Esophagus squamous epithelium (tissue), 5 donors: ENCODE measurements around the gene AP5Z1. TPM values are rescaled to one million over a fixed set of nuclear protein-coding genes. Genes with fewer than 3 reads are reported as not detected.

Experiments
- DNase-seq: peaks from one replicate; lab custom pipeline; 2025; lab: John Stamatoyannopoulos, UW
- H3K27ac ChIP-seq, 4 donors: fragments of 200-600 bp; sonication (generic); one replicate each; pipeline ENCODE4 v1.5.1; 2016 to 2019; ENCODE audit warnings: mild to moderate bottlenecking in 1 of 4
- H3K27me3 ChIP-seq, 4 donors: fragments of 200-600 bp; sonication (generic); 1 replicate in 3 of 4; 2 replicates in 1 of 4; pipeline versions ENCODE4 v1.5.1 to v1.6.0; 2017 to 2021; ENCODE audit warnings: antibody characterized with exemption in 1 of 4
- H3K36me3 ChIP-seq, 3 donors: fragments of 200-600 bp; sonication (generic); one replicate each; pipeline ENCODE4 v1.5.1; 2016 to 2019
- H3K4me1 ChIP-seq, 3 donors: fragments of 200-600 bp; sonication (generic); one replicate each; pipeline ENCODE4 v1.5.1; 2017 to 2019
- H3K4me3 ChIP-seq, 4 donors: fragments of 200-600 bp; sonication (generic); 1 replicate in 3 of 4; 2 replicates in 1 of 4; pipeline ENCODE4 v1.5.1; 2016 to 2019; ENCODE audit warnings: mild to moderate bottlenecking in 2 of 4, moderate library complexity in 1 of 4
- H3K9me3 ChIP-seq, 3 donors: fragments of 200-600 bp; sonication (generic); one replicate each; pipeline ENCODE4 v1.5.1; 2016 to 2019
- CTCF ChIP-seq, 6 experiments: fragments of 450-650 bp in 4 of 6; fragments of 200-600 bp in 2 of 6; sonication (generic) in 2 of 6; IDR thresholded peaks; one replicate each; pipeline ENCODE4 v1.5.1; 2016 to 2019; ENCODE audit warnings: antibody characterized with exemption in 6 of 6, mild to moderate bottlenecking in 4 of 6, moderate library complexity in 4 of 6
- POLR2A ChIP-seq, 4 donors: fragments of 450-650 bp; IDR thresholded peaks; one replicate each; pipeline ENCODE4 v1.6.1; 2017; ENCODE audit warnings: antibody characterized with exemption in 4 of 4, mild to moderate bottlenecking in 4 of 4, moderate library complexity in 3 of 4
- WGBS, 2 donors: methylation state at CpG; one replicate each; pipeline ENCODE4 v1.1.5; 2018; 5-methylcytosine and 5-hydroxymethylcytosine counted together
- intact Hi-C: fragments of 100-400 bp; cut with DNase I; formaldehyde crosslinking; loops from one replicate; pipeline ENCODE4 v1.15.0; 2022
- total RNA-seq, 4 donors: library from RNA; depleted of rRNA; stranded (reverse); fragments of >200 nt; gene quantifications; one replicate each; pipeline ENCODE4 v1.1.0, GENCODE V29; 2016
- donor health status: DM: yes; HTN: yes; CAD: no.

The AP5Z1 gene
- total RNA-seq, 4 donors from 2014 or later: 11.2 to 32.8 (median 23.8) TPM

- Histone ChIP-seq H3K4me3 (no peak overlapping the region), H3K9me3 (no peaks in the 10 kb centered on the region), H3K27ac (no peak overlapping the region), H3K4me1 (peaks cover 0 to 13% (median 3%) of the 10 kb centered on the region in 3 donors), H3K27me3 (no peaks in the 10 kb centered on the region), H3K36me3 (peaks cover 41 to 80% (median 54%) of the 10 kb centered on the region in 3 donors)
- intact Hi-C loops: no loop called here
- no peak for TF ChIP-seq CTCF (IDR thresholded peaks at IDR 0.05)
- TF ChIP-seq POLR2A (IDR thresholded peaks at IDR 0.05): no peak
- 88 to 89% methylated on average over 5 to 11 of the region's 36 CpGs for WGBS, 2 donors
- DNase-seq: no peak
Observed at GRCh38 chr7:4782333-4783291, 7.2 kb downstream of the AP5Z1 start.

GRCh38 chr7:4783292-4783652 is 7.8 kb downstream of the AP5Z1 start:
- Histone ChIP-seq H3K36me3 (peaks cover 46 to 87% (median 61%) of the 10 kb centered on the region in 3 donors), H3K4me3 (no peak overlapping the region), H3K27me3 (no peaks in the 10 kb centered on the region), H3K4me1 (peaks cover 0 to 6% (median 0%) of the 10 kb centered on the region in 3 donors), H3K9me3 (no peaks in the 10 kb centered on the region), H3K27ac (no peak overlapping the region)
- no peak for DNase-seq
- intact Hi-C loops: no loop called here
- WGBS, 2 donors: 80 to 96% methylated on average over 4 to 5 of the region's 16 CpGs
- TF ChIP-seq CTCF (IDR thresholded peaks at IDR 0.05): no peak
- TF ChIP-seq POLR2A (IDR thresholded peaks at IDR 0.05): no peak

GRCh38 chr7:4783762-4784351 is 8.4 kb downstream of the AP5Z1 start:
- DNase-seq: no peak
- no peak overlapping the region for H3K4me3 ChIP-seq
- peaks cover 51 to 93% (median 66%) of the 10 kb centered on the region in 3 donors for H3K36me3 ChIP-seq
- no peaks in the 10 kb centered on the region for H3K27me3 ChIP-seq
- peaks cover 0 to under 1% (median 0%) of the 10 kb centered on the region in 3 donors for H3K4me1 ChIP-seq
- no peak overlapping the region for H3K27ac ChIP-seq
- H3K9me3 ChIP-seq: no peaks in the 10 kb centered on the region
- intact Hi-C loops: no loop called here
- WGBS, 2 donors: 80 to 100% methylated on average over 1 to 5 of the region's 40 CpGs
- TF ChIP-seq CTCF (IDR thresholded peaks at IDR 0.05): no peak
- TF ChIP-seq POLR2A (IDR thresholded peaks at IDR 0.05): no peak

- Histone ChIP-seq H3K4me1 (no peaks in the 10 kb centered on the region), H3K27me3 (no peaks in the 10 kb centered on the region), H3K9me3 (no peaks in the 10 kb centered on the region), H3K36me3 (peaks cover 51 to 100% (median 75%) of the 10 kb centered on the region in 3 donors), H3K27ac (no peak overlapping the region), H3K4me3 (no peak overlapping the region)
- TF ChIP-seq CTCF (IDR thresholded peaks at IDR 0.05) (no peak), POLR2A (IDR thresholded peaks at IDR 0.05) (no peak)
- intact Hi-C loops: no loop called here
- 100% methylated on average over 2 of the region's 19 CpGs; no CpG with 5 or more reads in 1 of the 2 donors for WGBS, 2 donors
- no peak for DNase-seq
Observed at GRCh38 chr7:4784799-4785198, 9.4 kb downstream of the AP5Z1 start.

GRCh38 chr7:4785371-4785770 is 9.9 kb downstream of the AP5Z1 start:
- Histone ChIP-seq H3K27ac (no peak overlapping the region), H3K27me3 (no peaks in the 10 kb centered on the region), H3K4me3 (no peak overlapping the region), H3K9me3 (no peaks in the 10 kb centered on the region), H3K36me3 (peaks cover 51 to 100% (median 75%) of the 10 kb centered on the region in 3 donors), H3K4me1 (no peaks in the 10 kb centered on the region)
- no peak for DNase-seq
- TF ChIP-seq CTCF (IDR thresholded peaks at IDR 0.05): no peak
- TF ChIP-seq POLR2A (IDR thresholded peaks at IDR 0.05): no peak
- intact Hi-C loops: no loop called here
- 57 to 85% methylated on average over 2 to 11 of the region's 20 CpGs for WGBS, 2 donors
